ENCODE data around the gene GBA2.

Gene GBA2

GRCh38 chr9:35748858-35749514 lies at the start of gene GBA2, which contains the start of gene RGP1:
TSS of gene GBA2 (minus strand) at chr9:35749228. CDS start at chr9:35748704, 524 bp downstream.
TSS of gene RGP1 (plus strand) at chr9:35749287. CDS start at chr9:35749756, 469 bp downstream.
- peak within 1 kb of the TSS; percentile 92 for H3K4me3 ChIP-seq (ENCODE audit: insufficient read length, low read depth)
- peak within 1 kb of the TSS; percentile 97 for H3K9ac ChIP-seq (ENCODE audit: insufficient read length, low read depth)
- TF ChIP-seq YY1 (IDR thresholded peaks at IDR 0.05; ENCODE audit: insufficient read depth, insufficient read length) (no peak), SUZ12 (IDR thresholded peaks at IDR 0.05; ENCODE audit: extremely low read depth, insufficient read depth, insufficient read length) (no peak), ZNF274 (IDR thresholded peaks at IDR 0.05; ENCODE audit: low read depth, low read length) (no peak)
- no peaks in the 10 kb centered on the region for H3K9me3 ChIP-seq (ENCODE audit: insufficient read depth, low read length)
- no peaks in the 10 kb centered on the region for H3K27me3 ChIP-seq (ENCODE audit: insufficient read depth, insufficient read length)
- H3K4me1 ChIP-seq (ENCODE audit: insufficient read depth, insufficient read length): peaks cover 11% of the 10 kb centered on the region
- H3K36me3 ChIP-seq (ENCODE audit: insufficient read depth, insufficient read length, low read length): peaks cover 75% of the 10 kb centered on the region
- DNase-seq (ENCODE audit: low read depth, low spot score): peak; percentile 51

- Histone ChIP-seq H3K9me3 (ENCODE audit: insufficient read depth, low read length) (no peaks in the 10 kb centered on the region), H3K9ac (ENCODE audit: insufficient read length, low read depth) (no peak overlapping the region), H3K4me1 (ENCODE audit: insufficient read depth, insufficient read length) (peaks cover 4% of the 10 kb centered on the region), H3K4me3 (ENCODE audit: insufficient read length, low read depth) (no peak overlapping the region), H3K27me3 (ENCODE audit: insufficient read depth, insufficient read length) (peaks cover 5% of the 10 kb centered on the region), H3K36me3 (ENCODE audit: insufficient read depth, insufficient read length, low read length) (peaks cover 21% of the 10 kb centered on the region)
- DNase-seq (ENCODE audit: low read depth, low spot score): no peak
- no peak for TF ChIP-seq SUZ12 (IDR thresholded peaks at IDR 0.05; ENCODE audit: extremely low read depth, insufficient read depth, insufficient read length)
- no peak for TF ChIP-seq YY1 (IDR thresholded peaks at IDR 0.05; ENCODE audit: insufficient read depth, insufficient read length)
- no peak for TF ChIP-seq ZNF274 (IDR thresholded peaks at IDR 0.05; ENCODE audit: low read depth, low read length)
These were observed 48.5 kb upstream of the GBA2 start for GRCh38 chr9:35797311-35798109.

GRCh38 chr9:35795695-35796094 lies 46.7 kb upstream of the GBA2 start:
- peaks cover 8% of the 10 kb centered on the region for H3K36me3 ChIP-seq (ENCODE audit: insufficient read depth, insufficient read length, low read length)
- no peak overlapping the region for H3K4me3 ChIP-seq (ENCODE audit: insufficient read length, low read depth)
- peaks cover 4% of the 10 kb centered on the region for H3K4me1 ChIP-seq (ENCODE audit: insufficient read depth, insufficient read length)
- peaks cover 9% of the 10 kb centered on the region for H3K27me3 ChIP-seq (ENCODE audit: insufficient read depth, insufficient read length)
- H3K9me3 ChIP-seq (ENCODE audit: insufficient read depth, low read length): no peaks in the 10 kb centered on the region
- no peak overlapping the region for H3K9ac ChIP-seq (ENCODE audit: insufficient read length, low read depth)
- DNase-seq (ENCODE audit: low read depth, low spot score): no peak
- TF ChIP-seq ZNF274 (IDR thresholded peaks at IDR 0.05; ENCODE audit: low read depth, low read length) (no peak), YY1 (IDR thresholded peaks at IDR 0.05; ENCODE audit: insufficient read depth, insufficient read length) (no peak), SUZ12 (IDR thresholded peaks at IDR 0.05; ENCODE audit: extremely low read depth, insufficient read depth, insufficient read length) (no peak)

- no peak for DNase-seq (ENCODE audit: low read depth, low spot score)
- Histone ChIP-seq H3K4me3 (ENCODE audit: insufficient read length, low read depth) (no peak overlapping the region), H3K4me1 (ENCODE audit: insufficient read depth, insufficient read length) (peaks cover 4% of the 10 kb centered on the region), H3K9me3 (ENCODE audit: insufficient read depth, low read length) (no peaks in the 10 kb centered on the region), H3K36me3 (ENCODE audit: insufficient read depth, insufficient read length, low read length) (no peaks in the 10 kb centered on the region), H3K27me3 (ENCODE audit: insufficient read depth, insufficient read length) (peaks cover 9% of the 10 kb centered on the region), H3K9ac (ENCODE audit: insufficient read length, low read depth) (no peak overlapping the region)
- TF ChIP-seq ZNF274 (IDR thresholded peaks at IDR 0.05; ENCODE audit: low read depth, low read length) (no peak), SUZ12 (IDR thresholded peaks at IDR 0.05; ENCODE audit: extremely low read depth, insufficient read depth, insufficient read length) (no peak), YY1 (IDR thresholded peaks at IDR 0.05; ENCODE audit: insufficient read depth, insufficient read length) (no peak)
These were observed 44.4 kb upstream of the GBA2 start for GRCh38 chr9:35793461-35793860.

GRCh38 chr9:35792826-35793225 lies 43.8 kb upstream of the GBA2 start:
- no peaks in the 10 kb centered on the region for H3K9me3 ChIP-seq (ENCODE audit: insufficient read depth, low read length)
- no peak overlapping the region for H3K9ac ChIP-seq (ENCODE audit: insufficient read length, low read depth)
- TF ChIP-seq YY1 (IDR thresholded peaks at IDR 0.05; ENCODE audit: insufficient read depth, insufficient read length) (no peak), SUZ12 (IDR thresholded peaks at IDR 0.05; ENCODE audit: extremely low read depth, insufficient read depth, insufficient read length) (no peak), ZNF274 (IDR thresholded peaks at IDR 0.05; ENCODE audit: low read depth, low read length) (no peak)
- H3K4me1 ChIP-seq (ENCODE audit: insufficient read depth, insufficient read length): peaks cover 4% of the 10 kb centered on the region
- no peaks in the 10 kb centered on the region for H3K36me3 ChIP-seq (ENCODE audit: insufficient read depth, insufficient read length, low read length)
- no peak for DNase-seq (ENCODE audit: low read depth, low spot score)
- peaks cover 9% of the 10 kb centered on the region for H3K27me3 ChIP-seq (ENCODE audit: insufficient read depth, insufficient read length)
- H3K4me3 ChIP-seq (ENCODE audit: insufficient read length, low read depth): no peak overlapping the region

GRCh38 chr9:35792024-35792813 lies 43.2 kb upstream of the GBA2 start:
- Histone ChIP-seq H3K4me3 (ENCODE audit: insufficient read length, low read depth) (peak overlapping the region; percentile 69), H3K36me3 (ENCODE audit: insufficient read depth, insufficient read length, low read length) (no peaks in the 10 kb centered on the region), H3K4me1 (ENCODE audit: insufficient read depth, insufficient read length) (peaks cover 4% of the 10 kb centered on the region), H3K27me3 (ENCODE audit: insufficient read depth, insufficient read length) (peaks cover 9% of the 10 kb centered on the region), H3K9ac (ENCODE audit: insufficient read length, low read depth) (peak overlapping the region; percentile 74), H3K9me3 (ENCODE audit: insufficient read depth, low read length) (no peaks in the 10 kb centered on the region)
- no peak for DNase-seq (ENCODE audit: low read depth, low spot score)
- TF ChIP-seq SUZ12 (IDR thresholded peaks at IDR 0.05; ENCODE audit: extremely low read depth, insufficient read depth, insufficient read length) (no peak), ZNF274 (IDR thresholded peaks at IDR 0.05; ENCODE audit: low read depth, low read length) (no peak), YY1 (IDR thresholded peaks at IDR 0.05; ENCODE audit: insufficient read depth, insufficient read length) (no peak)
